SU-DHL-6 (cell line): ENCODE results near the gene FBXO10.

ENCODE experiments used
- H2AFZ ChIP-seq: fragments of 200-600 bp; sonication (generic); 2 replicates; pipeline ENCODE4 v1.6.1; 2014; ENCODE audit warnings: low read depth, mild to moderate bottlenecking, moderate library complexity, mixed read lengths, antibody characterized with exemption, low read length; ENCODE audit not compliant: severe bottlenecking
- H3F3A ChIP-seq: fragments of 200-600 bp; shearing (Covaris generic); 2 replicates; pipeline ENCODE4 v1.6.0; 2016; ENCODE audit warnings: antibody characterized with exemption, mild to moderate bottlenecking; ENCODE audit not compliant: insufficient read depth
- H3K27ac ChIP-seq: fragments of 200-600 bp; sonication (generic); 2 replicates; pipeline ENCODE4 v1.5.1; 2016; ENCODE audit warnings: low read depth, mild to moderate bottlenecking, low read length, moderate library complexity, mixed read lengths
- H3K27me3 ChIP-seq: fragments of 200-600 bp; sonication (generic), shearing (Covaris generic); 2 replicates; pipeline ENCODE4 v1.6.0; 2014; ENCODE audit warnings: mild to moderate bottlenecking, low read length
- H3K36me3 ChIP-seq: fragments of 200-600 bp; sonication (generic); 2 replicates; pipeline ENCODE4 v1.6.1; 2014; ENCODE audit warnings: mild to moderate bottlenecking, low read length, mixed read lengths
- H3K4me2 ChIP-seq: fragments of 300-600, 200-600 bp; shearing (Covaris generic), sonication (generic); 2 replicates; pipeline ENCODE4 v1.6.0; 2014; ENCODE audit warnings: low read length, low read depth, mild to moderate bottlenecking; ENCODE audit not compliant: poor library complexity, severe bottlenecking
- H3K4me3 ChIP-seq: fragments of 200-600 bp; sonication (generic); 2 replicates; pipeline ENCODE4 v1.5.1; 2014; ENCODE audit warnings: antibody characterized with exemption, low read length, mild to moderate bottlenecking, mixed read lengths; ENCODE audit not compliant: insufficient read depth, poor library complexity, severe bottlenecking
- H3K79me2 ChIP-seq: fragments of 200-600 bp; sonication (generic); 2 replicates; pipeline ENCODE4 v1.6.1; 2014; ENCODE audit warnings: mild to moderate bottlenecking, low read length, moderate library complexity; ENCODE audit not compliant: insufficient read depth
- H3K9ac ChIP-seq: fragments of 200-600 bp; sonication (generic); 2 replicates; pipeline ENCODE4 v1.7.0; 2014; ENCODE audit warnings: mild to moderate bottlenecking, low read length
- H3K9me2 ChIP-seq: fragments of 200-600 bp; sonication (generic); replicated peaks from 2 replicates; pipeline ENCODE4 v1.6.1; 2014; ENCODE audit warnings: low read length; ENCODE audit not compliant: insufficient read depth
- H3K9me3 ChIP-seq: fragments of 200-600 bp; sonication (generic); 2 replicates; pipeline ENCODE4 v1.6.1; 2014; ENCODE audit warnings: low read length, mixed read lengths; ENCODE audit not compliant: insufficient read depth
- H4K20me1 ChIP-seq: fragments of 200-600 bp; sonication (generic); 2 replicates; pipeline ENCODE4 v1.6.1; 2014; ENCODE audit warnings: low read depth, mild to moderate bottlenecking, antibody characterized with exemption, low read length, moderate library complexity, mixed read lengths
- CTCF ChIP-seq: fragments of 200-600 bp; sonication (generic); IDR thresholded peaks from one replicate; pipeline ENCODE4 v1.5.1; 2017; ENCODE audit warnings: antibody characterized with exemption, mild to moderate bottlenecking, low read length, moderate library complexity; ENCODE audit not compliant: insufficient read depth, poor library complexity, severe bottlenecking
- EZH2phosphoT487 ChIP-seq: fragments of 200-600 bp; sonication (generic), shearing (Covaris generic); conservative IDR thresholded peaks from 2 replicates; pipeline ENCODE4 v1.6.1; 2018; ENCODE audit warnings: mild to moderate bottlenecking, antibody characterized with exemption, low read length, moderate library complexity, mixed read lengths

The FBXO10 gene

GRCh38 chr9:37621273-37622121, 45.3 kb upstream of the FBXO10 start:
- H4K20me1 ChIP-seq, result no peaks in the 10 kb centered on the region
- no peaks in the 10 kb centered on the region for H3K36me3 ChIP-seq
- TF ChIP-seq CTCF (no peak), EZH2phosphoT487 (no peak)
- no peak overlapping the region for H3K9ac ChIP-seq
- no peaks in the 10 kb centered on the region for H3F3A ChIP-seq
- H3K9me2 ChIP-seq, result no peaks in the 10 kb centered on the region
- H3K79me2 ChIP-seq, result no peaks in the 10 kb centered on the region
- H3K27ac ChIP-seq, result no peak overlapping the region
- no peak overlapping the region for H3K4me2 ChIP-seq
- H3K27me3 ChIP-seq, result no peaks in the 10 kb centered on the region
- H3K4me3 ChIP-seq, result no peak overlapping the region
- H2AFZ ChIP-seq, result no peak overlapping the region
- no peaks in the 10 kb centered on the region for H3K9me3 ChIP-seq

DNA sequence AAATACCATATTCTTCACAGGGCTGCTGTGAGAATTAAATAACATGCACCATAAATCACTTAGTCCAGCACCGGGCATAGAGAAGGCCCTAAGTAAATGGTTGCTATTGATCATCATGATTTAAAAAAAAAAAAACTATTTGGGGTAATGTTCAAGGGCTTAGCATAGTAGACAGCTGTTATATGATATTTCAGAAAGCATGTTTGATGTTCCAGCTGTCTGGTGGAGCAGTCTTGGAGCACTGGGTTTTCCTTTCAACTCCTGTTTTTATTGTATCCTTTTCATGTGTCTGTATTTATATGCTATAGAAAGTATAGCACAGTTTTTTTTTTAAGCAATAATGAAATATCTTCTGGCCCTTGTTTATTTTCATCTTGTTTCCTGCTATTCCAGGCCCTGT, 44.2 kb upstream of the FBXO10 start:
- TF ChIP-seq CTCF (no peak), EZH2phosphoT487 (no peak)
- no peak overlapping the region for H3K4me2 ChIP-seq
- H3K9me2 ChIP-seq, result no peaks in the 10 kb centered on the region

DNA sequence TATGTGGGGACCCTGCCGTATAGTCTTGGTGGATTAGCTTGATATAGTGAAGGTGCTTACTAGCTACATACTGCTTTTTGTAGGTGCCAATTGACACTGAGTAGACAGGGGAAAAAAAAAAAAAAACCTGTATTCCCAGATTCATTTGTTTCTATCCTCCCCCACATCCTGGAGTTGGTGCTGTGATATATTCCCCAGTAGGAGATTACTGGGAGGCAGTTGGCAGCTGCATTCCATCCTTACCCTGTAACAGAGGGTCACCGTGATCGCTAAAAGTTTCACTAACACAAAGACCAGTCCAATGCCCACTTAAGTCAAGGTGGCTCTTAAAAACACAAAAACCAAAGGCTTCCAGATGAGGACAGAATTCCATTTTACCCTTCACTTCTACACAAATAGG, 43.6 kb upstream of the FBXO10 start:
- Histone ChIP-seq H3K9me2 (no peaks in the 10 kb centered on the region), H3K36me3 (no peaks in the 10 kb centered on the region), H4K20me1 (no peaks in the 10 kb centered on the region), H3K79me2 (no peaks in the 10 kb centered on the region), H3K27me3 (no peaks in the 10 kb centered on the region), H3K4me2 (no peak overlapping the region), H2AFZ (no peak overlapping the region), H3K9me3 (no peaks in the 10 kb centered on the region), H3K4me3 (no peak overlapping the region), H3K27ac (no peak overlapping the region), H3F3A (no peaks in the 10 kb centered on the region), H3K9ac (no peak overlapping the region)
- no peak for TF ChIP-seq EZH2phosphoT487
- no peak for TF ChIP-seq CTCF

More for the DNA sequence above, 44.2 kb upstream of the FBXO10 start:
- Histone ChIP-seq H3K9me3 (no peaks in the 10 kb centered on the region), H3K36me3 (no peaks in the 10 kb centered on the region), H4K20me1 (no peaks in the 10 kb centered on the region), H3K9ac (no peak overlapping the region), H3K4me3 (no peak overlapping the region), H3K27ac (no peak overlapping the region), H3K27me3 (no peaks in the 10 kb centered on the region), H2AFZ (no peak overlapping the region), H3K79me2 (no peaks in the 10 kb centered on the region), H3F3A (no peaks in the 10 kb centered on the region)
